GM18868 (cell line): ENCODE data around the gene NRG2.

Experiments used
- ATAC-seq: cut with Tn5 transposase; IDR thresholded peaks from one replicate; pipeline ENCODE4 v1.9.1; 2021; ENCODE audit warnings: mild to moderate bottlenecking, moderate library complexity; ENCODE audit not compliant: unreplicated experiment

Gene NRG2

DNA sequence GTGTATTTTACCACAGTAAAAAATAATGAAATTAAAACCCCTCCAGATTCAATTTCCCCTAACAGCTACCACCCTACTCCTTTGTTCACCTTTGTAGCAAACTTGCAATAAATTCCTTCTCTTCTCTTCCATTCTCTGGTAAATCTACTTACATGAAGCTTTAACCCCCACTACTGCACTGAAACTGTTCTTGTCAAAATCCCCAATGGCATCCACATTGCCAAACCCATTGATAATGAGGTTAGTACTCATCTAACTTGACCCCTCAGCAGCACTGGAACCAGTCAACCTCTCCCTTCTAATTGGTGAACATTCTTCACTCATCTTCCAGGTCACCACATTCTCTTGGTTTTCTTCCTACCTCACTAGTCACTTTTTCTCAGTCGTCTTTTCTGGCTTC lies 29.6 kb downstream of the NRG2 start:
- ATAC-seq: no peak

DNA sequence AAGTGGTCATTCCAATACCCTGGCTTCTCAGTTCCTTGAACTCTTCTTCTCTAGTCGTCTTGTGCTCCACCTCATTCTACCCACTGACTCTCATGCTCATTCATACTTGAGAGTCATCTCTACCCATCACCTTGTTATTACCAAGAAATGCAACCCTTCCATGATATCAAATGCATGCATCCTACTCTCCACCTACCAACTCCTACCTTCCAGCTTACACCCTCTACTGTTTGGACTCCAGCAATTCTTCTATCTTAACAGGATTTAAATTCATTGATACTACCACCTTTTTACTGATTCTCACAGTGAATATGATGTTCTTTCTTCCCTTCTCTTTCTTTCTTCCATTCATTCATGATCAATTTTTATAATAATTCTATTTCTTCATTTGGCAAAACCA lies 30.7 kb downstream of the NRG2 start:
- no peak for ATAC-seq

DNA sequence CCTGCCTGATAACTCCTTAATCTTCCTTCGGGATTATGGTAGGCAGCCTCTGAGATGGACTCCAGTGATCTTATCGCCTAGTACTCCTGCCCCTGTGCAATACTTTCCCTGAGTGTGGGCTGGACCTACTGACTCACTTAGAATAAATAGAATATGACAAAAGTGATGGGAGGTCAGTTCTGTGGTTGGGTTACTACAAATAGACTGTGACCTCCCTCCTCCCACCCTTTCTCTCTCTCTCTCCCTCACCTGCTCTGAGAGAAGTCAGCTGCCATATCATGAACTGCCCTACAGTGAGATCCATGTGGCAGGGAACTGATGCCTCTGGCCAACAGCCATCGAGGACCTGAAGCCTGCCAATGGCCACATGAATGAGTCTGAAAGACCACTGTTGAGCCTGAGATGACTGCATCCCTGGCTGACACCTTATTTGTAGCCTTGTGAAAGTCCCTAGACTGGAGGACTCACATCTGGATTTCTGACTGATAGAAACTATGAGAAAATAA lies 31.7 kb downstream of the NRG2 start:
- ATAC-seq: peak; percentile 76

DNA sequence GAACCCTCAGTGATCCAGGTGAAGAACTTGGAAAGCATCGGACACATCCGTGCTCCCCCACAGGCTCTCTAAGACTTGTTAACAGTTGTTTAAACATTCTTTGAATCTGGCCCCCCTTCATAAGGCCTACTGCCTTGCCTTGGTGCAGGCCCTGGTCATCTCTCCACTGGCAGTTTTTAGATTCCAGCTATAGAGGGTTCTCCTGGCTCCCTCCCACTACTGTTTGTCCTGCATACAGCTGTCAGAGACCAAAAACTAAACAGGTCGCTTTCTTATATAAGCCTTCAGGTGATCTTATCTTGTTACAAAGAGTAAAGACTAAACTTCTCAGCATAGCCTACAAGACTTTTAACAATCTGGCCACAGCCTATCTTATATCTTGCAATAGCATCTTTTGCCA lies 32.3 kb downstream of the NRG2 start:
- ATAC-seq: peak; percentile 15

DNA sequence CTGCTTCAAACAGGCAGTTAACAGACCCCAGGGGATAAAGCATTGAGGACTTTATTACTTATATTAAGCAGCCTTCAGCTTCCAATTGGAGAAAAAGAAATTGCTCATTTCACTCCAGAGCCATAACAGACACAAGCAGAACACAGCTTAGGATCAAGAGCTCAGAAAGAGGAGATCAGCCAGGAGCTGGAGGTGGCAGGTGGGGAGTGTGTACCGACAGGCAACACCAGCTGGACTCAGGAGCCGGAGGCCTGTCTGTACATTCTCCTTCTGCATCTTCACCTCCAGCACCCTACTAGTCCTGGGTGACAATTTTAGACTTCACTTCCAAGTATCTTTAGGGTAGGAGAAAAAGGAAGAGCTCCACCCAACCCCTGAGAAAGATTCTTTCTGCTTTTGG lies 35.8 kb downstream of the NRG2 start:
- ATAC-seq: no peak

DNA sequence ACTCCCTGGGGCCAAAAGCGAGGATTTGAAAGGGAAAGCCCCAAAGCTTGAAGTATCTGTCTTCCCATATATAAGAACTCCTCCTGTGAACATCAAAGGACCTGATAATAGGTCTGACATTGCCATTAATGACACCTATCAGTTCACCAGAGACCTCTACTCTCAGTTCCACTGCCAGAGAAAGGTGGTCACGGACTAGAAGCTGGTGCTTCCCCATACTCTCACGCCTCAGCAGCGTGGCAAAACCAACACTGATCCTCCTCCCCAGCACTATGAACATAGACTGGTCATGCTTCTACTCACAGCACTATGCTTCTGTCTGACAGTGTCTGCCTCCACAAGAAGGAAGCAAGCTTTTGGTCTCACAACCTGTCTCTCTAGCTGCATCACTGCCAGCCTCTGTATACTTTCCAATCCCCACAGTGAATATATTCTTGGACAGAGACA lies 37.9 kb downstream of the NRG2 start:
- peak; percentile 97 for ATAC-seq

DNA sequence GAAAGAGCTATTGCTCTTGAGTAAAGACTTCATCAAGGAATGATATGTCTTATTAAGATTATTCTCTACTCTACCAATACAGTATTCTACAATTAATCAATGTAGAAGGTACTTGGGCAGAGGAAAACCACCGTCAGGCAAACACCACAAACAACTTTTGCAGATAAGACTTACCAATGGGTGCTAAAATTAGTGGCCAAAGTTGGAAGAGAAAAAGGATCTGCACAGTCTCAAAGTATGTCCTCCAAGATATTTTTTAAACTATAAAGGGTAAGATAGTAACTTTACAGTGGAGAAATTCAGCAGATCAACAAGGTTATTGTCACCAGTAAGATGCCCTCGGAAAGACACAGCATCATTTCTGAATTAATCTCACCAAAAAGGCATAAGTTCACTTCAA lies 38.9 kb downstream of the NRG2 start:
- no peak for ATAC-seq

DNA sequence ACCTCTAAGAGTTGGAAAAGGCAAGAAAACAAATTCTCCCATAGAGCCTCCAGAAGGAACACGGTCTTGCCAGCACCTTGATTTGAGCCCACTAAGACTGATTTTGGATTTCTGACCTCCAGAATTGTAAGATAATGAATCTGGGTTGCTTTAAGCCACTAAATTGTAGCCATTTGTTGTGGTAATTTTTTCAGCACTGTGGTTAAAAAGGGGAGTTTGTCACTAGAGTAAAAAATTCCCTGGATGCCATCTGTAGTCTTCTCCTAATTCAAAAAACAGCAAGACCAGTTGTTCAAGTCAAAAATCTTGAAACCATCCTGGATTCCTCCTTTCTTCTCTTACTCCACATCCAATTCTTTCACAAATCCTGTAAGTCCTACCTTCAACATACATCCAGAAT lies 39.6 kb downstream of the NRG2 start:
- ATAC-seq: no peak

DNA sequence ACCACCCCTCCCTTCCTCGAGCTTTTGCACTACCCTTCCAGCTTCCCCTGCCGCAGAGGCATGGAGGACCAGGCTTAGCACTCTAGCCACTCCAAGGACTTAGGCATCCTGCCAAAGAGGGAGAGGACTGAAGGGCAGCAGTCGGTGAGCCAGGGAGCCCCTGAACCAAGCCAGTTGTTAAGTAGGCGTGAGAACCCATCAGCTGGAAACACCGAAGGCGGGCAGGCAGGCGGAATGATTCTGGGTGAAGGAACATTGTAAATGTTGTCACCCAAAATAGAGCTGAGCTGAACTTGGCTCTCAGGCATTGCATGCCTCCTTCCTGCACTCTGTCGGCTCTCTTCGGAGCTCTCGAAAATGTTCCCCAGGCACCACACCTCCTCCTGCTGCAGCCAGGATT lies 42.8 kb downstream of the NRG2 start:
- no peak for ATAC-seq

DNA sequence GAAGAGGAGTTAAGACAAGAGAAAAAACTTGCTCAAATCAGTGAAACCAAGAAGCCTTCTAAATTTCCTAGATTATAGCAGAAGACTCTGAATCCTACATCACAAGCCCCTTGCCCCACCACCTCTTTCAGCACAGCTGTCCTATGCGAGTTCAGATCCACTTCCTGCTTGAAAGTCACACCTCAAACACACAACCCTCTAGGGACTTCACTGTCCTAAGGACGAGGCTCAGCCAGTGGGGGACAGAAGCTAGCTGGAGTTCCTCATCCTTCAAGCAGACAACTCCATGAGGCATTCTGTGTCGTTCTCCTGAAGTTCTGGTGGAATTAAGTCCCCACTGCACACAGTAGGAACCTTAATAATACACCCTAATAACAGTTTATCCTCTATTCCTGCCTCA lies 44.3 kb downstream of the NRG2 start:
- ATAC-seq: no peak

DNA sequence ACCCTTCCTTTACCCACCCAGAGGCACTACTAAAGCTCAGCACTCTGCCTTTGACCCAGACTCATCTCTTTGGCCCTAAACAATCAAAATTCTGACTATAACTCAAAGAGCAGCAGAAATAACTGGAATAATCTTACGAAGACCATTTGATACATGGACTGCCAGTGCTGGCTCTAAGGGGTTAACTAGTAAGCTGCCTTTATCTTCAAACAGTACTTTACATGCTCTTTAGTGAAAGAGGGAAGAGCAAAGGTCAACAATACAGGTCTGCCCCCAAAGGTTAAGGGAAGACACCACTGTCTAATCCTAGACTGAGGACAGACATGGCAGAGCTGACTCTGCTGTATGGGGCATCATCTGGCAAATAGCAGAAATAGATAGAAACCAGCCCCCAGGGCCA lies 45.8 kb downstream of the NRG2 start:
- ATAC-seq: no peak

DNA sequence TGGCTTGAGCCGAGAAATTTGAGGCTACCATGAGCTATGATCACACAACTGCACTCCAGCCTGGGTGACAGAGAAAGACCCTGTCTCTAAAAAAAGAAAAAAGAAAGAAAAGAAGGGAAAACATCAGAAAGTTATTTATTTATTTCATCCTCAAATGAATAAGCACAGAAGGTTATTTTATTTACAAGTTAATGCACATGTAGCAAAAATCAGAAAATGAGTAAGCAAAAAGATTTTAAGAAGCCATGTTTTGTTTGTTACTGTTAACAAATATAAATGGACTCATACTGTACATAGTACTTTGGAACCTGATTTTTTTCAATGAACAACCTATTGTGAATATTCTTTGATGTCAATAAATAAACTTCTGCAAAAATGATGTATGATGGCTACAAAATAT lies 47.2 kb downstream of the NRG2 start:
- ATAC-seq: no peak

DNA sequence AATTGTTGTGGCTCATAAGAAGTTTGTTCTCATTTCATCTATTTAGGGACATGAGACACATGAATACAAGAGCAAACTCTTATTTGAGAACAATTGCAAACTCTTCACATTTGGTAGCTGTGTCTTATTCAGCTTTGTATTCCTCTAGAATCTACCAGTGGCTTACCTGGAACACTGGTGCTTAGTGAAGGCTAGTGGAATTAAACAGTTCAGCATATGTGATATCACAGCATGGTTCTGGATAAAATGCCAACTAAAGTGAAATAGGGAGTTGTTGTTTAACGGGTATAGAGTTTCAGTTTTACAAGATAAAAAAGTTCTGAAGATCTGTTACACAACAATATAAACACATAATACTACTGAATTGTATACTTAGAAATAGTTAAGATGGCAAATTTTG lies 48.9 kb downstream of the NRG2 start:
- no peak for ATAC-seq

DNA sequence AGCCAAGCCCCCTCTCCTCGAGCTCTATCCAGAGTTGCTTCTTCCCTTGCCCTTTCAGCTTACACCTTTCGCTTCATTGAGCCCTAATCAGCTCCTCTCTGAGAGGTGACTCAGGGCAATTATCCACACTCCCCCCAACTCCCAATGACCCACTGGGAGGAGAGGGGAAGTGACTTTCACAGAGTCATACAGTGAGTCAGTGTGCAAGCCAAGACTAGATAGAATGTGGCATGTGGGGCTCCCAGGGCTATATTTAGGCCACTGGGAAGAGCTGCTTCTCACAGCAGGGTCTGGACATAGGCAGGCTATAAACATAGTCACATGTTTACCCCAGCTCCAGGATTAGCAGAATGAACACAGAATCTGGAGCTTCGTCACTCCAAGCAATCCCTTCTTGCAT lies 57.4 kb downstream of the NRG2 start:
- peak; percentile 45 for ATAC-seq

DNA sequence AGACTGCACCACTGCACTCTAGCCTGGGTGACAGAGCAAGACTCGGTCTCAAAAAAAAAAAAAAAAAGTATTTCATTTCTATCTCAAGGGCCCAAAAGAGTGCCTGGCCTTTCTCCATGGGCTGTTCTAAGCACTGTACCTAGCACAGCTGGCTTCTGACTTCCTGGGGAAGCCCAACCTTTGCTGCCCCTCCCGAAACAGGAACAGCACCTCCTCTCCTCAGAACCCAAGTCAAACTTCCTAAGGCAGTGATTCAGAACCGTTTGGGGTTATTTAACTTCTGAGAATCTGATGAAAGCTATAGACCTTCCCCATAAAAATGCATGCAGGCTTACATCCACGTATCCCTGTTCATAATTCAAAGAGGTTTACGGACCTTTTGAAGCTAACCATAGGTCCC lies 57.8 kb downstream of the NRG2 start:
- ATAC-seq: peak; percentile 31

DNA sequence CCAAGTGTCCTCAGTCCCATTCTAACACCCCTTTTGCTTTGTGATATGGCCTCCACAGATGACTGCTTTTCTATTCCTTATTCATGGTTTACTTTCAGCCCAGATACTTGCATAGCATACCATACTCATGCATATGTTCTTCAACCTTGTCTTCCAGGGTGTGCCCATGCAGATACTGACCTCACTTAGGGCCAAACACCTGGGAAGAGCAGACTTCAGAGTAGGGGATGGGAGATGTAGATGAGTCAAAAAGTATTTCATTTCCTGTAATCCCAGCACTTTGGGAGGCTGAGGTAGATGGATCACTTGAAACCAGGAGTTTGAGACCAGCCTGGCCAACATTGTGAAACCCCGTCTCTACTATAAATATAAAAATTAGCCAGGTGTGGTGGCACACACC lies 58.3 kb downstream of the NRG2 start:
- ATAC-seq: no peak

DNA sequence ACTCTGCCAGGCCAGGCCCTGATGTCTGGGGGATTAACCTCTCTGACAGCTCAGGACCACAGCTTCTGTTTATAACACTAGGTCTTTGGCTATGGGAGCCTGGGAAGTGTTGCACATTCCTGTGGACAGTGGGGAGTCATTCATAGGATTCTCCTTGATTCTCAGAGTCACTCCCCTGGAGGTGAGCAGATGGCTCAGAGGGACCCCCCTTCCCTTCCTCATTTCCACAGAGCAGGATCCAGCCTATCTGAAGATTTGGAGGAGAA lies 60.2 kb downstream of the NRG2 start:
- no peak for ATAC-seq

DNA sequence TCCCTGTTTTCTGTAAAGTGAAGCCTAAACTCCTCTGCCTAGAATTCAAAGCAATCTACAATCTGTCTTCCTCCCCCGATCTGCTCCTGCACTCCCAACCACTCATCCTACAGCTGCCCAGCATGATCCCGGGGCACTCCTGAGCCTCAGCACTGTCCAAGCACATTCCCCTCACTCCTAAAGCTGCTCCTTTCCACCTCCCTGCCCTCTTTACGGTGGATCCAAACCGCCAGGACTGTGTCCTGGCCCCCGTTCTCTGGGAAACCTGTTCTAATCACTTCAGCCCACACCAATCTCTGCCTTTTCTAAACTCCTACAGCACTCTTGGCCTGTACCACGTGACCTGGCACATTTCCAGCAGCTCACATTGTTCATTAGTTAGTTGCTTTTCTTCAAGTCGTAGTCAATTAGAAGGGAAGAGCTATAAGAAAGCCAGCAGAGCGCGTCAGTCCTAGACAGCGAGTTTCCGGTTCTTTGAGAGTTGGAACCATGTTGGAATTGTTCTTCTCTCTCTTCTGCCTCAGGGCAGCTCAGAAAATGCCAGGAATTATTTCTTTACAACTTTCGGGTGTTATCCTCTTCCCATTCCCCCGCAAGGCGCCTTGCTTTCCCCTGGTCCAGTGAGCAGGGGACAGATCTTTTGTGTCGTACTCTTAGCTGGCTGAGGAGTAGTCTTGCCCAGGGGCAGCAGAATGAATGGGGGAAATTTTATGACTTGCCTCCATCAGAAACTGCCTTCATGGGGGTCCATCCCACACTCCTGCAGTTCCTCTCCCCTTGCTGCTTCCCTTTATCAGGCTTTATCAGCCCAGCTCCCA lies 60.7 kb downstream of the NRG2 start:
- no peak for ATAC-seq

DNA sequence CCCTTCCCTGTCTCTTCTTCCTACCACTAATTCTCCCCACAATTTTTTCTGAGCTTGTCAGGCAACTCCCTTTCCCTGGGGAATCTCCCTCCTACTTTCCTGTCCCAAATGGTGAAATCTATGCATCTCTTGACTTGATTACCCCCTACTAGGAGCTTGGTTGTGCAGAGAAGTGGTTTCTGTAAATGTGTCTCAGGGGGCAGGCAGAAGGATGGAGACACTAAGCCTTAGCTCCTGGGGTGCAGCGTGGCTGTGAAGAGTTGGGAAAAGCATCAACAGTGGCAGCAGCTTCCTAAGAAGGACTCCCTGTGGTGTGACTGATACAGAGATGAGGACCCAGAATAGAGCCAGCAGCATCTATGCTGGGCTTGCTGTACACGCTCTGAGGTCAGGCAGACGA lies 62.3 kb downstream of the NRG2 start:
- ATAC-seq: no peak

DNA sequence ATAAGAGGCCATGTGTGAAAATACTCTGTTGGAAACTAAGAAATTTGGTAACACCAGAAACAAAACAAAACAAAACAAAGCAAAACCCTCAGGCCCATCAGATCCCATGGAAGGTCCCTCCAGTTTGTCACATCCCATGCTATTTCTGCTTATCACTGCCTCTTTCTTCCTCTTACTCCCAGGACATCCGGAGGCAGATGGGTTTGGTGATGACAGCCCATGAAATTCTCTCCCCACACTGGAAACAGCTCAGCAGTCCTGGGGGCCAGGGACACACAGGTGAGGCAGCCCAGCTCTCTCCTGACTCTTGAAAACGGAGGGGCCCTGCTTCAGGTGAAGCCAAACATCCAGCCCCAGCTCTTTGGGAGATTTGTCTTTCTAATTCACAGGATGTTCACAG lies 63.2 kb downstream of the NRG2 start:
- no peak for ATAC-seq

DNA sequence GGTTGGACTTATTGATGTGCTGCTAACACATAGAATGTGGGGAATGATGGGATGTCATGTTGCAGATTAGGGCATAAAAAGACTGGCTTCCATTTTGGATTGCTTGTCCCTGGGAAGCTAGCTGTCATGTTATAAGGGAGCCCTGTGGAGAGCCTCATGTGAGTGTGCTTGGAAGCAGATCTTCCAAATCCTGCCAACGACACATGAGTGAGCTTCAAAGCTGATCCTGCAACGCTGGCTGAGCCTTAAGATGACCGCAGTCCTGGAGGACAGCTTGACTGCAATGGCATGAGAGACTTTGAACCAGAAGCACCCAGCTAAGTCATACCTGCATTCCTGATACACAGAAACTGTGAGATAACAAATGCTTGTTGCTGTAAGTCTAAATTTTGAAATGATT lies 63.6 kb downstream of the NRG2 start:
- no peak for ATAC-seq

DNA sequence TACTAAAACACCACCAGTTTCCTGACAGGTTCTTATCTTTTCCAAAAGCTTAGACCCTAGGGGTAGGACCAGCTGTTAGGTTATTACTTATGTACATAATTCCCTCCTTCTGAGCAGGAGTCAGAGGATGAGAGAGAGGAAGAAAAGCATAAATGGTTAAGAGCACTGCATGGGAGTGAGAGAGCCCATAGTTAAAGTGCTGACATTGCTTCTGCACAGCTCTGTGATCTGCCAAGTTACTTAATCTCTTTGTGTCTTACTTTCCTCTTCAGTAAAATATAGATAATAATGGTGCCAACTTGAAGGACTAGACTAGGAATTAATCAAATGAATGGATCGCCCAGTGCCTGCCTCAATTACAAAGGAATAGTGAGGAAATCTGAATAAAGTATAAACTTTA lies 66.4 kb downstream of the NRG2 start:
- ATAC-seq: no peak

DNA sequence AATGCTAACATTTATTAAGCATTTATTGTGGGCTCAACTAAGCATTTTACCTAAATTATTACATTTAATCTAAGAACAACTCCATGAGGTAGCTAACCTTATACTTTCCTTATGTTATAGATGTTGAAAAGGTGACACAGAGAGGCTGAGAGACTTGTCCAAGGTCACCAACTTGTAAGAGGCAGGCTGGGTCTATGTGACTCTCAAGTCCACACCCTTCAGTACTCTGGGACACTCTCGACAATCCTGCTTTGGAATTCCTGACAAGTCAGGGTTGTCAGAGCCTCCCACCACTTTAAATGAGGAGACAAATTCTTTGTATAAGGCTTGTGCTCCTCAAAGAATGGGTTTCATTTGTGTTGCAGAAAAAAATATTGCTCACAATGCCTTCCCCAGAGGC lies 67.2 kb downstream of the NRG2 start:
- no peak for ATAC-seq
